ENCODE results near the gene SFTA2.

- no peak for TF ChIP-seq ZFX (IDR thresholded peaks at IDR 0.05; ENCODE audit: borderline replicate concordance)
- no peak for TF ChIP-seq CTCF (IDR thresholded peaks at IDR 0.05)
These were observed 40.0 kb downstream of the SFTA2 start for GRCh38 chr6:30891816-30892538.
